ENCODE results near the gene ZNF275.
"Not testable (repeated sequence)": the region's sequence is repeated elsewhere in the genome, so short reads cannot be mapped to it uniquely, and the experiment has no call there.

The ZNF275 gene

DNA sequence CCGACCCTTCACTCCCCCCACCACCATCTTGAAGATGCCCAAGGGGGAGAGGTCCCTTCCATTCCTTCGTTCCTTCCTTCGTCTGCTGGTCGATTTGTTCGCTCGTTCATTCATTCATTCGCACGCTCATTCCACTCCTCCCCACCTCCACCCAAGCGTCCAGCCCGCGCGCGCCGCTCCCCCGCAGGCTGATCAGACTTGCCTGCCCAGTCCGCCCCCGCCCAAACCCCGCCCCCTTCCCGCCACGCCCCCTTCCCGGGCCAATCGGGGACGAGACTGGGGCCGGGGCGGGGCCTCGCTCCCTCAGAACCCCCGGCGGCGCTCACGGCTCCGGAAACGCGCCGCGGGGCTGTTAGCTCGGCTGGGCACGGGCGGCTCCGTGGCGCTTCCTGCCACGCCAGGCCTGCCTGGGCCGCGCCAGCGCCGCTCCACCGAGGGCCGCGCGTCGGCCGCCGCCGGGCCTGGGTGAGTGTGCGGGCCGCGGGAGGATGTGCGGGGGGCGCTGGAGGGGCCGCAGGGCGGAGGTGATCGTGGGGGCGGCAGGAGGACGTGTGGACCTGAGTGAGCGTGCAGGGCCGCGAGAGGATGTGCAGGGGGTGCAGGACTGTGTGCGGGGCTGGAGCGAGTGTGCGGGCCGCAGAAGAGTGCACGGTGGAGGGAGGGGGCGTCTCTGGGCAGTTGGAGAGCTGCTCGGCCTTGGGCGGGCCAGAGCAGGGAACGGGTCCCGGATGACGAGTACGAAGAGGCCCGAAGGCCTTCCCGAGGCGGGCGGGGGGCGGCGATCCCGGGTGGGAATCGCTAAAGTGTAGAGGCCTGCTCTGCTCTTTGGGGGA is at the start of gene ZNF275:
Gene ZNF275, plus strand, starts transcription at position 333 of the 833 bp plus-strand sequence. CDS start 2,527 bp downstream, outside the sequence.
- DNase-seq (ENCODE audit: low spot score) = peak; percentile 94

- DNase-seq (ENCODE audit: low spot score) = not testable (repeated sequence)
These were observed 48.3 kb upstream of the ZNF275 start for GRCh38 chrX:153285678-153286077.

GRCh38 chrX:153288807-153289206 is 45.1 kb upstream of the ZNF275 start:
- DNase-seq (ENCODE audit: low spot score) = not testable (repeated sequence)

- not testable (repeated sequence) for DNase-seq (ENCODE audit: low spot score)
These were observed 40.4 kb upstream of the ZNF275 start for GRCh38 chrX:153293485-153294071.

- no peak for DNase-seq (ENCODE audit: low spot score)
These were observed 36.6 kb upstream of the ZNF275 start for GRCh38 chrX:153297376-153297775.

DNA sequence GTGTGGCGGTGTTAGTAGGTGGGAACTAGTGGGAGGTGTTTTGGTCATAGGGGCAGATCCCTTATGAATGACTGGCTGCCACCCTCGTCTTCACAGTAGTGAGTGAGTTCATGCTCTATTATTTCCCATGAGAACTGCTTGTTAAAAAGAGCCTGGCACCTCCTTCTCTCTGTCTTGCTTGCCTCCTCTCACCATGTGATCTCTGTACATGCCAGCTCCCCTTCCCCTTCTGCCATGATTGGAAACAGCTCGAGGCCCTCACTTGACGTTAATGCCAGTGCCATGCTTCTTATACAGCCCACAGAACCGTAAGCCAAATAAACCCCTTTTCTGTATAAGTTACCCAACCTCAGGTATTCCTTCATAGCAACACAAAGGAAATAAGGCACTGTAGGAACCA is 34.1 kb upstream of the ZNF275 start:
- no peak for DNase-seq (ENCODE audit: low spot score)

DNA sequence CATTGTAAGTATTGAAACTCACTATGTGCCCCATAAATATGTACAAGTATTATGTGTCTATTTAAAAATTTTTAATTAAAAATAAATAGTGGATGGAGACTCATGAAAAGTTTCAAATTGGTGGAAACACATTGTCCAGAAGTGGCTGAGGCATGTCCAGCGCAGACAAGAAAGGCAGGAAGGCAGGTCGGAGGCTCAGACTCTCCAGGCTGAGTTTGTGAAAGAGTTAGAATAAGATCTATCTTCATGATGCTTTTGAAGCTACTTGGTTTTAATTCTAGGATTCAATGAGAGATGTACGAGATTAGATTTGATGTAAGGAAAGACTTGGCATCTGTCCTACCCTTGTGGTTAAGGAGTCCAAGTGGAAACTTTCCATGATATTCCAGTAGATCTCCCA is 32.2 kb upstream of the ZNF275 start:
- DNase-seq (ENCODE audit: low spot score) = no peak

DNA sequence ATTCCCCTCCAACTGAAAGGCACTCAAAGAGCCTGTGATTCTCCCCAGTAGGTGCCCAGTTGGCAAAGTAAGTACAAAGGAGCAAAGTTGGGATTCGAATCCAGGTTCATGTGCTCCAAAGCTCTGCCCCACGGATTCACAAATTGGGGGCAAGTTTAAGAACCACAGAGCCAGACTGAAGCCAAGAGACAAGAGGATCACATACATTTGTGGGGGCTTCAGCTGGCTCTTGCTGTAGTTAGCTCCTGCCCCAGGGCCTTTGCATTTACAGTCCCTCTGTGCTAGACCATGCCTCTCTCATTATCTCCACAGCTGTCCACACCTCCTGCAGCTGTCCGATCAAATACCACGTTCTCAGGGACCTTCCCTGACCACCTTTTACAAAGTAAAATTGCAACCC is 31.2 kb upstream of the ZNF275 start:
- DNase-seq (ENCODE audit: low spot score) = no peak

GRCh38 chrX:153303276-153304262 is 30.4 kb upstream of the ZNF275 start:
- no peak for DNase-seq (ENCODE audit: low spot score)

GRCh38 chrX:153304988-153305736 is 28.8 kb upstream of the ZNF275 start:
- no peak for DNase-seq (ENCODE audit: low spot score)

- no peak for DNase-seq (ENCODE audit: low spot score)
These were observed 28.0 kb upstream of the ZNF275 start for GRCh38 chrX:153305972-153306371.

DNA sequence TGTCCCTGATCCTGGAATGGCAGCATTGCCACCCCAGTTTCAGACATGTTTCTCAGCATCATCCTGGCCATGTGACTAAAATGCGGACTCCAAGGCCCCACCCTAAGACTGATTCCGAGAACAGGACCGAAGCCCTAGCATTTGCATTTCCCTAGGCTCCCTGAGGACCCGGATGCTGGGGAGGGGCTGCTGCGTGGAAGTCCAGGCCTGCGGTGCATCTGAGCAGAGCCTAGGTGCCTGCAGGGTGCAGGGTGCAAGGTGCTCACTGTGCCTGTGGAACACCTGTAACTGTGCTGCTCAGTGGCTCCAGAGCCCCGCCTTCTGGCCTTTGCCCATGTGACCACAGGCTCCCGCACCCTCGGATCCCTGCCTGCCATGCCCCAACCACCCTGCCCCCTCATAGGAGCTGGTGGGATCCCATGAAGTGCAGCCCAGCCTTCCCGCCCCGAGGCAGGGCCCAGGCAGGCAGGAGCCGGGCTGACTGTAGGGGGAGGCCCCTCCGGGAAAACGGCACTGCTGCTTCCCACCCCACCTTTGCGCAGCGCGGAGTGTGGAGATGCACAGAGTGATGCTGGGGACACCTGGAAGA is 27.3 kb upstream of the ZNF275 start:
- DNase-seq (ENCODE audit: low spot score) = no peak

DNA sequence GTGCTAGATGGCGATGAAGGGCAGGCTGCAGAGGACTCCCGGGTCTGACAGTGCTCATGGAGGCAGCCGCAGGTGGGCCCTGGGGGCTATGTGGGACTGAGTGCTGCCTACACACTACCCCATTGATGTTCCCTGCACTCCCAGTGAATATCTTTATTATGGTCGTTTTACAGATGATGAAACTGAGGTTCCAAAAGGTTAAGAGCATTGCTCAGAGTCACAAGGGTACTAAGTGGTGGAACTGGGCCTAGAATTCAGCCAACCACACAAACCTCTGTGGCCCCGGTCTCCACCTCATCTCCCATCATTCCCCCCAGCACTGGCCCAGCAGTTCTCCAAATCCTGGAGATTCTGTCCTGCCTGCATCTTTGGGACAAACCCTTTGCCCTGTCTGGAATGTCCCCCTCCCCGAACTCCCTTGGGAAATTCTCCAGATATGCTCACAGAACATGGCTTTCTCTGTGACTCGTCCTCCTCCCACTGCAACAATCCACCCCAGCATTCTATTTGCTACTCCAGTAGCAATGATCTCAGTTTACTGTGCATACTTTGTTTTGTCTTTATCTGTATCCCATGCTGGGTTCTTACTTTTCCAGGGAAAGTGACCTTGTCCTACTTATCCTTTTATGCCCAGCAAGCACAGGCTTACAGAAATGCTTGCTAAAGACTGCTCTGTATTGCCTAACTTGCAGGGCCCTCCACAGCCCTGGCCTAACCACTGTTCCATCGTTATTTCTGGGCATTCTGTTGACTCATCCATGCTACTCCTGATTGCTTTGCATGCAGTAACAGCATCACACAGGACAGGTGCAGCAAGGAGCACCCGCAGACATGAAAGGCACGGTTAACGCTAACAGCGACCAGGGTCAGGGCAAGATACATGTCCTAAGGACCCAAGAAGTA is 26.4 kb upstream of the ZNF275 start:
- no peak for DNase-seq (ENCODE audit: low spot score)

GRCh38 chrX:153310901-153311300 is 23.1 kb upstream of the ZNF275 start:
- DNase-seq (ENCODE audit: low spot score) = no peak

- no peak for DNase-seq (ENCODE audit: low spot score)
These were observed 21.9 kb upstream of the ZNF275 start for GRCh38 chrX:153312041-153312440.

DNA sequence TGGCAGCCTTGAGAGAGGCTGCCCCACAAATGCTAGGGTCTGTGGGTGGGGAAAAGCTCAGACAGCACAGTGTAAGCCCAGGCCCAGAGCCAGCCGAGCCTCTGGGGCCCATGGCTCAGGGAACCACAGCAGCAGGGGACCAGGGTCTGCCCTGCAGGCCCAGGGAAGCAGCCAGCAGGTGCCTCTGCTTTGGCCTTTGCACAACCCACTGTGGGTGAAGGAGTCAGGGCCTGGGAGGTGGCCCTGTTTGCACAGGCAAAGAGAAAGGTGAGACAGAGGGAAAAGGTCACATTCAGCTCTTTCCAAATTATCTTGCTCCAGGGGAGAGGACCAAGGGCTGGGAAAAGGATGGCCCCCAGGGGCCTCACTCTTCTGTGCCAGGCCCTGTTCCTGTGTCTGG is 21.1 kb upstream of the ZNF275 start:
- no peak for DNase-seq (ENCODE audit: low spot score)

GRCh38 chrX:153317306-153317705 is 16.6 kb upstream of the ZNF275 start:
- no peak for DNase-seq (ENCODE audit: low spot score)

DNA sequence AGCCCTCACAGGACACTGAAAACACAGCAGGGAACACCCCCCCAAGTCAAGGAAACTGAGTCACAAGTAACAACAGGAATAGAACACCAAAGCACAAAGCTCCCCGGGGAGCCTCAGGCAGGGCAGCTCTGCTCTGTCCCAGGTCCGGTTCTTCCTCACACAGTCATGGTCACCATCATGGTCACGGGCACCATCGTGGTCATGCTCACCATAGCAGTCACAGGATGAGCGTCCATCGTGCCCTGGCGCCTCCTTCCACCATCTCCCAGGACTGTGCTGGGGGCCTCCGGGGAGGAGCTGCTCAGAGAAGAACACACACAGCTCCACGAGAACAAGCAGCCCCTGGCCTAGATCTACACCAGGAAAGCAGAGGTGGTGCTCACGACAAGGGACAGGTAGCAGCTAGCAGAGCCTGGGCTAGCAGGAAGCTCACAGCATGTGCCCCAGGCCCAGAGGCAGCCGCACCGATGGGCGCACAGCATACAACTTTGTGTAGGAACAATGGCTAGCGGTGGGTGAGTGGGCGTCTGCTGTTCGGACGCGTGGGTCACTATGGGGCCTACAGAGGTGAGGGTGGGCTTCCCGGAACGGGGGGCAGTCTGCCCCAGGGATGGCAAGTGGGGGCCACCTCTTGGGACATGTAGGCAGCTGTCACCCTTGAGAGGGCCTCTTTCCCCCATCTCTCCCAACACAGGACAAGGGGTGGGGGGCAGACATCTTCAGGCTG is 15.8 kb upstream of the ZNF275 start:
- DNase-seq (ENCODE audit: low spot score) = no peak

DNA sequence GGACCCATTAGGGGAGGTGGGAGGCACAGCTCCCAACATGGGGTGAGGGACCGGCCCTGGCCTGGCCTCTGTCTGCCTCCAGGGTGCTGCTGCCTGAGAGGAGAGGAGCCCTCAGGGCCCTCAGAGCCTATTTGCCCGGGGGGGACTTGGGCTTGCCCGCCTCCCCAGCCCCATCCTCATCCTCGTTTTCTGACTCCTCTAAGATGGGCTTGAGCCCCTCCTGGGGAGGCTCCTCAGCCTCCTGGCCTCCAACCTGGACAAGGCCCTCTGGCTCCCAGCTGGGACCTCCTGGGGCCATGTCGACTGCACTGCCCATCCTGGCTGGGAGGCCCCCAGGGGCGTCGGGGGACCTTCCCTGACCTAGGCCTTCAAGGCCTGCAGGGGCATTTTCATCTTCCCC is 15.1 kb upstream of the ZNF275 start:
- no peak for DNase-seq (ENCODE audit: low spot score)
